Hindlimb muscle (tissue), 1 donor: ENCODE data around the gene KANK3. TPM values are rescaled to one million over a fixed set of nuclear protein-coding genes. Genes with fewer than 3 reads are reported as not detected.
"Not testable (repeated sequence)": the region's sequence is repeated elsewhere in the genome, so short reads cannot be mapped to it uniquely, and the experiment has no call there.

Source experiments
- DNase-seq: peaks from one replicate; pipeline ENCODE4 v3.0.0-alpha.2; 2013
- polyA plus RNA-seq: library from polyadenylated mRNA; unstranded; fragments of 120-200 nt; gene quantifications from one replicate; pipeline ENCODE4 v1.2.1, GENCODE V29; 2013; ENCODE audit not compliant: insufficient read length

KANK3 gene
- polyA plus RNA-seq, 1 donor = 15.8 TPM

- DNase-seq = no peak
Measured at GRCh38 chr19:8370176-8371010, 27.3 kb upstream of the KANK3 start.

GRCh38 chr19:8367327-8368001 lies 24.4 kb upstream of the KANK3 start:
- peak; percentile 78 for DNase-seq

DNA sequence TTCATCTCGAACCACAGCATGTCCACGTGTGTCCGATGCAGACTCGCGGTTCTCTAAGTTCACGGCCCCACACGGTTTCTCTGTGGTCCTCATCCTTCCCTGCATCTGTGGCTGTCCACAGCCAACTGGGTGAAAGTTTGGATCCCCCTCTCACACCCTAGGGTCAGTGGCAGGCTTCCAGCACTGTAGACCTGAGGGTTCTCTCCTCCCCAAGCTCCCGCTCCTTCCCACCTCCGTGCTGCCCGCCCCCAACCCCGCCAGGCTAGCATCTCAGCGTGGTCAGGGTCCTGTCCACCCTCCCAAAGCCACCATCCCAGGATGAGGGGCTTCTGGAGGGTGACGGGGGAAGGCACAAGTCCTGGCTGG lies 23.9 kb upstream of the KANK3 start:
- DNase-seq = no peak

DNA sequence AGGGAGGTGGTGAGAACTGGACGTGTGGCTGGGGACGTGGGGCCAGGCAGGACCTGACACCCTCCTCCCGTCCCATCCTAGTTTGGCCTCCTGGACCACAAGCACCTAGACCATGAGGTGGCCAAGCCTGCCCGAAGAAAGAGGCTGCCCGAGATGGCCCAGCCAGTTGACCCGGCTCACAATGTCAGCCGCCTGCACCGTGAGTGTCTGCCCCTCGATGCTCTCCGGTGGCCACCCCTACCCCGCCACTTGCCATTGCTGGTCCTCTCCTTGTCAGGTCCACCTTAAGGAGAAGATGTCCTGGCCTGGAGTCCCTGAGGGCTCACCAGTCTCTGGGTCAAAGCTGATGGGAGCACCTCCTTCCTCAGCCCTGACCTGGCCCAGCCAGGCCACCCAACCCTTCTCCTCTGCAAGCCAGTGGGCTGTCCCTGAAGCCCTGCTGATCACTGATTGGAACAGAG lies 23.1 kb upstream of the KANK3 start:
- DNase-seq = no peak

DNA sequence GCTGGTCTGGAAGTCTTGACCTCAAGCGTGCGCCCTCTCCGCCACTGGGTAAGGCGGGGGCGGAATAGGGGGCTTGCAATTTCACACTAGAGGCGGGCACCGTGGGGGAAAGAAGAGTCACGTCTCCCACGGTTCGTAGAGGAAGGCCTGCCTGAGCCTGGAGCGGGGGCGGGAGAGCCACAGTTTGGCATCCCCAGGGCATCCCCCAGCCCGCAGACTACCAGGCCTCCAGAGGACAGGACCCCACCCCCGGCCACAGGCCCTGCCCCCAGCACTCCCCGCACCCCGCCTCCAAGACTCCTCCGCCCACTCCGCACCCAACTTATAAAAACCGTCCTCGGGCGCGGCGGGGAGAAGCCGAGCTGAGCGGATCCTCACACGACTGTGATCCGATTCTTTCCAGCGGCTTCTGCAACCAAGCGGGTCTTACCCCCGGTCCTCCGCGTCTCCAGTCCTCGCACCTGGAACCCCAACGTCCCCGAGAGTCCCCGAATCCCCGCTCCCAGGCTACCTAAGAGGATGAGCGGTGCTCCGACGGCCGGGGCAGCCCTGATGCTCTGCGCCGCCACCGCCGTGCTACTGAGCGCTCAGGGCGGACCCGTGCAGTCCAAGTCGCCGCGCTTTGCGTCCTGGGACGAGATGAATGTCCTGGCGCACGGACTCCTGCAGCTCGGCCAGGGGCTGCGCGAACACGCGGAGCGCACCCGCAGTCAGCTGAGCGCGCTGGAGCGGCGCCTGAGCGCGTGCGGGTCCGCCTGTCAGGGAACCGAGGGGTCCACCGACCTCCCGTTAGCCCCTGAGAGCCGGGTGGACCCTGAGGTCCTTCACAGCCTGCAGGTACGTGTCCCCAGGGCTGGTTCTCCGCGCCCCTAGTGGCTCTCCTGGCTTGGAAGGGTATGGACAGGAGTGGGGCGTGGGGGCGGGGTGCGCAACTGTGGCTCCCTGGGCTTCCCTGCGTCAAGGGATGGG lies 21.0 kb upstream of the KANK3 start, which contains the start of gene ANGPTL4:
Gene ANGPTL4, plus strand, starts transcription at position 353 of the 969 bp plus-strand sequence. Its CDS starts 167 bp downstream, at position 520.
- peak; percentile 58 for DNase-seq

DNA sequence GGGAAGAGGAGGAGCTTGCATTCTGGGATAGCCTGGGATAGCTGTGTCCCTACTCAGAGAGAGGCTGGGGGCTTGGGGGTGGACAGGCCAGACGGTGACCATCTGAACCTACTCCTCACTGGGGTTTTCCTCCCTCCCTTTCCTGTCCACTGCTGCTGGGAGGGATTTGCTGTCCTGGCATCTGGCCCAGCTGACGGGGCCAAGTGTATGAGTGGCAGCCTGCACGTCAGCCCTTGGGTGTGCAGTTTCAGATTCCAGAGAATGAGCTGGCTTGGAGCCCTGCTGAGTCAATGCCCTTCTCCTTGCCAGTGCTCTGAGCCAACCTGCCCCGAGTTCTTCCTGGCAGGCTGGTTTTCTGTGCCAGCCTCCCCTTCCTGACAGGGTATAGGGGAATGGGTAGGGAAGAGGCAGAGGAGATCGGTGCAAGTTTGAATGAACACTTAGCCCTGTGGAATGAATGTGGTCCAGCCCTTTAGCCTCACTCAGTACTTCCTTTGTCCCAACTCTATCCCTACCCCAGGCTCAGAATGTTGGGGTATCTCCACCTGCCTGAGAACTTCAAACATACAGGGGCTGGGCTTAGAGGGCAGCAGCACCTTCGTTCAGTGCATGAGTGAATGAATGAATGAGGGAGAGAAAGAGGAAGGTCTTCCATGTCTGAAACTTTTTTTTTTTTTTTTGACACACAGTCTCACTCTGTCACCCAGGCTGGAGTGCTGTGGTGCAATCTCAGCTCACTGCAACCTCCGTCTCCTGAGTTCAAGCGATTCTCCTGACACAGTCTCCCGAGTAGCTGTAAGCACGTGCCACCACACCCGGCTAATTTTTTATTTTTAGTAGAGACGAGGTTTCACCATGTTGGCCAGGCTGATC lies 19.1 kb upstream of the KANK3 start:
- peak; percentile 86 for DNase-seq

- DNase-seq = no peak
Measured at GRCh38 chr19:8360196-8360595, 17.1 kb upstream of the KANK3 start.

- DNase-seq = no peak
Measured at GRCh38 chr19:8358948-8359347, 15.9 kb upstream of the KANK3 start.

GRCh38 chr19:8357007-8357521 lies 14.0 kb upstream of the KANK3 start:
- no peak for DNase-seq

GRCh38 chr19:8355631-8356402 lies 12.8 kb upstream of the KANK3 start:
- DNase-seq = no peak

GRCh38 chr19:8352845-8353244 lies 9.8 kb upstream of the KANK3 start:
- DNase-seq = not testable (repeated sequence)

- no peak for DNase-seq
Measured at GRCh38 chr19:8352134-8352827, 9.2 kb upstream of the KANK3 start.

DNA sequence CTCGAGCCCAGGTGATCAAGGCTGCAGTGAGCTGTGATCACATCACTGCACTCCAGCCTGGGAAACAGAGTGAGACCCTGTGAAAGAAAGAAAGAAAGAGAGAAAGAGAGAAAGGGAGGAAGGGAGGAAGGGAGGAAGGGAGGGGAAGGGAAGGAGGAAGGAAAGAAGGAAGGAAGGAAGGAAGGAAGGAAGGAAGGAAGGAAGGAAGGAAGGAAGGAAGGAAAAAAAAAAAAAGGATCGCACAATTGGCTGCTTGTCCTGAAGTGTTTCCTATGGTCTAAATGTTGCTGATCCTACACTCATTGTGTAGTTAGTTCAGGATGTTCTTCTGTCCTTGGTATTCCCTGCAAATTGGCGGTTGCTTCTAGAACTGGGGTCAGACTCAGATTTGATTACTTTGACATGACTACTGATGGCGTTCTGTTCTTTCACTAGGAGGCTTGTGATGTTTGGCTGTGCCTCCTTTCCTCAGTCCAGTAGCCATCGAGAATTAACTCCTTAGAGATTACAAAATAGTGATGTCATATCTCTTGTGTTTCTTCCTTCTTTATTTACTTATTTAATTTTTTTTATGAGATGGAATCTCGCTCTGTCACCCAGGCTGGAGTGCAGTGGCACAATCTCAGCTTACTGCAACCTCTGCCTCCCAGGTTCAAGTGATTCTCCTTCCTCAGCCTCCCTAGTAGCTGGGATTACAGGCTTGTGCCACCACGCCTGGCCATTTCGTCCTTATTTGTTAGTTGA lies 6.7 kb upstream of the KANK3 start:
- DNase-seq = not testable (repeated sequence)

DNA sequence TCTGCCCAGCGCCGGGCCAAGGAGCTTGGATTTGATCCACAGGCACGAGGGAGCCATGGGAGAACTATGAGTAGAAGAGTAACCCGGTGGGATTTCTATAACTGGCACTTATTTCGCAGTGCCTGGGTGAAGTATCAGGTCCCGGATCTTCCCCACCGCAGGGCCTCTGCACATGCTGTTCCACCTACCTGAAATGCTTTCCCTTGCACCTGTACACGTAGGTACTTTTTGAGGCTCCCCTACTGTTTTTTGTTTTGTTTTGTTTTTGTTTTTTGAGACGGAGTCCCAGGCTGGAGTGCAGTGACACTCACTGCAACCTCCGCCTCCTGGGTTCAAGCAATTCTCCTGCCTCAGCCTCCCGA lies 402 bp upstream of the KANK3 start:
- no peak for DNase-seq

DNA sequence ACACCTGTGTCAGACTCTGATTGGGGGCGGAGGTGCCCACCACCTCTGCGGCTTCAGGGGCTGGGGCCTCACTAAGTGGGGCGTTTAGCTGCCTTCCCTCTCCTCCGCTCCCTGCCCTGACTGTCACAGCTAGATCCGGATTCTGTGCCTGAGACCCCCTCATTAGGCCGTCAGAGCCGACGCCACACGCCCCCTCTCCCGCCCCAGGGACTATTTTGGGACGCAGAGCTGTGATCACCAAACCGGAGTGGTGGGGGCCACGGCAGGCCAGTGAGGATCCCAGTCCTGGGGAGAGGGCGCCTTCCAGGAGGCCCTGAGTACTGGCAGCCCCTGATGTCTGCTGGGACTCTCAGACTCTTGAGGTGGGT lies 762 bp downstream of the KANK3 start:
- no peak for DNase-seq

- DNase-seq = not testable (repeated sequence)
Measured at GRCh38 chr19:8341504-8341903, 1.6 kb downstream of the KANK3 start.

DNA sequence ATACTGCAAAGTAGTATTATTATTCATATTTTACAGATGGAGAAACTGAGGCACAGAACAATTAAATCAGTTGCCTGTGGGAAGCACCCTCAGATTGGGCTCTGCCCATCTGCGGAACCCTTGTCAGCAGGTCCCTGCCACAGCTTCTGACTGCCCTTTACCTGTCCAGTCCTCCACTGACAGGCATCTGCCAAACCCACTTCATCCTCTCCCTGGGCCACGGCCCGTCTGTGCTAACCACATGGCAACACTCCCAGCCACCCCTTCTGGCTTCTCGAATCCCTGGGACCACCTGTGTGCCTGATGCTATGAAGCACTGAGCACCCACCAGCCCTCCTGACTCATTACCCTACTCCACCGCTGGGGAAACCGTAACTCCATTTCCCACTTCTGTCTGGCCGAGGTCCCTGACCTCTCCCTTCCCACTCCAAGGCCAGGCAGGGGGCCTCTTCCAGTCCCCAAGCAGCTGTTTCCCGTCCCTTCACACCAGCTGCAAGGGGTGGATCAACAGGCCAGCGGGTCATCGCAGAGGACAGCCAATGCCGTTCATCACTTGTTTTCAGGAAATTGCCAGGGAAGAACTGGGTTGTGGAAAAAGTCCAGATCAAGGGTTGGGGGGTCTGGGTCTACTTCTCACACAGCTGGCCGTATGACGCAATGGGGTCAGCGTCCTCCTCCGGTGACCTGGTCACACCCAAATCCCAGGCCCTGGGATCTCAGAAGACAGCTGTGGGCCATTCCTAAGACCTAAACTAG lies 2.5 kb downstream of the KANK3 start:
- no peak for DNase-seq

- DNase-seq = no peak
Measured at GRCh38 chr19:8338835-8339234, 4.2 kb downstream of the KANK3 start.

DNA sequence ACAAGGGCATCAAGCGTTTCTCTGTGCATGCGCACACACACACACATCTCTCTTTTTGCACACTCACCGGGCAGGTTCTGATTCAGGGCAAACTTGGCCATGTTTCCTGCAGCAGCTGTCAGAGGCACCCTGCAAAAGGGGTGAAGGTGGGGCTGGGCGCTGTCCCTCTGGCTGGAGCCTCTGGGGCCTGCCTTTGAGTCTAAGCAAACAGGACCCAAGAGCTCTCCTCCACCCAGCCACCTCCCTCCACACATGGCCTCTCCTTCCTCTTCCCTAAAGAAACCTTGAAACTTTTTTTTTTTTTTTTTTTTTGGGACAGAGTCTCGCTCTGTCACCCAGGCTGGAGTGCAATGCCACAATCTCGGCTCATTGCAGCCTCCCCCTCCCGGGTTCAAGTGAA lies 5.3 kb downstream of the KANK3 start:
- no peak for DNase-seq
